Dermis microvascular lymphatic vessel endothelial cell (primary cell): ENCODE results near the gene DHRSX. TPM values are rescaled to one million over a fixed set of nuclear protein-coding genes. Genes with fewer than 3 reads are reported as not detected.

Experiments used
- total RNA-seq: library from RNA; depleted of rRNA; stranded (reverse); fragments of >200 nt; gene quantifications from 2 replicates; pipeline ENCODE4 v1.2.1, GENCODE V29; 2014

DHRSX gene
- total RNA-seq, 1 donor from 2014 or later: 13.7 TPM

Other genes with a start within 250 kb of the DHRSX start
- 32.1 and 40.3 TPM in 2 replicates for gene ZBED1, start within 50 bp of the DHRSX start, total RNA-seq
- 199 and 231 TPM in 2 replicates for gene CD99, start 190.3 kb upstream of the DHRSX start, total RNA-seq